ENCODE data around the gene FLNB. TPM values are rescaled to one million over a fixed set of nuclear protein-coding genes. Genes with fewer than 3 reads are reported as not detected.

The FLNB gene
- total RNA-seq, 1 donor from 2014 or later: 32.0 TPM

DNA sequence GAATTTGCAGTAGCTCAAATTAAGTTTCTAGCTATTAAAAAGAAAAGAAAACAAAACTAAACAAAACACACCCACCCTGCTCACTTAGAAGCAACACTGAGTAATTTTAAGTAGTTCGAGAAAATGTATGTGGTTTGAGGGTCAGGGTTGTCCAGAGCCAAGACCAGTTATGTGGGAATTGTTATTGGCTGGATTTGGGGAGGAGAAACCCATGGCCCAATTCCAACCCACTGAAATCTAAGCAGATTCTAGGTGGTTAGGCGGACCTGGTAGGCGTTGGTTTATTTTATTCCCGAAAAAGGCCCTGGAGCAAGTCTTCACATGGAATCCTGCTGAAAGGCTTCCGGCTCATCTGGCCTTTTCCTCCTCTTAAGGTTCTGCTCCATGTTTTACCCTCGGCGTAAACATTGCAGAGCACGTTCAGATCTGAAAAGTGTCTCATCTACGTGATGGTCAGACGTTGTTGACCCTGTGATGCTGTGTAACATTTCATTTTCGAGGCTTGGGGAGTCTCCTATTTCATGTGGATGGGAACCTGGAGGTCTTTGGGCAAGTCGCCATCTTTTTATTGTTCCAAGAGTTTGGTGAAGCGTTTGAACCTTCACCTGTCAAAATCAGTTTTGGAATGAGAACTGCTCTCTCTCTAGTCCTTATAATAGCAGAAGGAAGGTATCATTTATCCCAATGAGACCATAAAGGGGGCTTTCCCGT is 64.0 kb downstream of the FLNB start:
- Histone ChIP-seq H3K4me2 (no peak overlapping the region), H3F3A (ENCODE audit: low read depth) (no peaks in the 10 kb centered on the region), H3K4me3 (no peak overlapping the region), H3K9me3 (ENCODE audit: low read depth) (no peaks in the 10 kb centered on the region), H3K9ac (no peak overlapping the region), H3K27me3 (no peaks in the 10 kb centered on the region), H3K27ac (no peak overlapping the region), H4K20me1 (ENCODE audit: low read depth) (peaks cover 15% of the 10 kb centered on the region), H3K79me2 (ENCODE audit: low read depth) (peaks cover under 1% of the 10 kb centered on the region), H3K4me1 (peaks cover 11% of the 10 kb centered on the region), H2AFZ (replicated peaks) (no peak overlapping the region), H3K36me3 (no peaks in the 10 kb centered on the region)
- Mint-ChIP-seq H3K27ac (no peak overlapping the region), H3K36me3 (no peaks in the 10 kb centered on the region), H3K9me3 (no peaks in the 10 kb centered on the region), H3K4me3 (no peak overlapping the region), H3K27me3 (ENCODE audit: insufficient read depth, low read depth) (peaks cover 3% of the 10 kb centered on the region), H3K4me1 (peaks cover 14% of the 10 kb centered on the region)
- TF ChIP-seq, protein P1, sequence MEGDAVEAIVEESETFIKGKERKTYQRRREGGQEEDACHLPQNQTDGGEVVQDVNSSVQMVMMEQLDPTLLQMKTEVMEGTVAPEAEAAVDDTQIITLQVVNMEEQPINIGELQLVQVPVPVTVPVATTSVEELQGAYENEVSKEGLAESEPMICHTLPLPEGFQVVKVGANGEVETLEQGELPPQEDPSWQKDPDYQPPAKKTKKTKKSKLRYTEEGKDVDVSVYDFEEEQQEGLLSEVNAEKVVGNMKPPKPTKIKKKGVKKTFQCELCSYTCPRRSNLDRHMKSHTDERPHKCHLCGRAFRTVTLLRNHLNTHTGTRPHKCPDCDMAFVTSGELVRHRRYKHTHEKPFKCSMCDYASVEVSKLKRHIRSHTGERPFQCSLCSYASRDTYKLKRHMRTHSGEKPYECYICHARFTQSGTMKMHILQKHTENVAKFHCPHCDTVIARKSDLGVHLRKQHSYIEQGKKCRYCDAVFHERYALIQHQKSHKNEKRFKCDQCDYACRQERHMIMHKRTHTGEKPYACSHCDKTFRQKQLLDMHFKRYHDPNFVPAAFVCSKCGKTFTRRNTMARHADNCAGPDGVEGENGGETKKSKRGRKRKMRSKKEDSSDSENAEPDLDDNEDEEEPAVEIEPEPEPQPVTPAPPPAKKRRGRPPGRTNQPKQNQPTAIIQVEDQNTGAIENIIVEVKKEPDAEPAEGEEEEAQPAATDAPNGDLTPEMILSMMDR (IDR thresholded peaks at IDR 0.05): no peak
- TF ChIP-seq EZH2 (IDR thresholded peaks at IDR 0.05): no peak
- no peak for TF ChIP-seq EZH2phosphoT487 (IDR thresholded peaks at IDR 0.05)
- no peak for DNase-seq (ENCODE audit: low spot score)

DNA sequence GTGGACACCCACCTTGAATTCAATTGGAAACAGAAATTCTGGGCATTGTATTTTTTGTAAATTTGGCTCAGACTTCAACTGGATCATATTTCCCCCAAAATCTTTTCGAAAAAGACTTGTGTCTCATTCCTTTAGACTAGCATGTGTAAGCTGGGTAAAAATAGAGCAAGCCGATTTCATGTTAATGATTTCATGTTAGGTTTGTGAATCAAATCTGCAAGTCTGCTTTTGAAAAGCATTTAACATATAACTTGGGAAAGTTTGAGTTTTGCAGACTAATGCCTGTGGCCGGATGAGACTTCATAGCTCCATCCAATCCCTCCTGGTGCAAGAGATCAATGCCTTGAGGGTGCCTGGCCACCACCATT is 64.5 kb downstream of the FLNB start:
- Histone ChIP-seq H3K4me2 (no peak overlapping the region), H3K9ac (no peak overlapping the region), H3K9me3 (ENCODE audit: low read depth) (no peaks in the 10 kb centered on the region), H3F3A (ENCODE audit: low read depth) (no peaks in the 10 kb centered on the region), H4K20me1 (ENCODE audit: low read depth) (peaks cover 13% of the 10 kb centered on the region), H2AFZ (replicated peaks) (no peak overlapping the region), H3K4me3 (no peak overlapping the region), H3K27ac (no peak overlapping the region), H3K36me3 (no peaks in the 10 kb centered on the region), H3K79me2 (ENCODE audit: low read depth) (no peaks in the 10 kb centered on the region), H3K4me1 (peaks cover 10% of the 10 kb centered on the region), H3K27me3 (no peaks in the 10 kb centered on the region)
- H3K9me3 Mint-ChIP-seq: no peaks in the 10 kb centered on the region
- peaks cover 13% of the 10 kb centered on the region for H3K4me1 Mint-ChIP-seq
- no peak for DNase-seq (ENCODE audit: low spot score)
- H3K27ac Mint-ChIP-seq: no peak overlapping the region
- H3K27me3 Mint-ChIP-seq (ENCODE audit: insufficient read depth, low read depth): peaks cover 2% of the 10 kb centered on the region
- H3K4me3 Mint-ChIP-seq: no peak overlapping the region
- H3K36me3 Mint-ChIP-seq: no peaks in the 10 kb centered on the region
- TF ChIP-seq, protein P1 (IDR thresholded peaks at IDR 0.05): no peak
- TF ChIP-seq EZH2phosphoT487 (IDR thresholded peaks at IDR 0.05) (no peak), EZH2 (IDR thresholded peaks at IDR 0.05) (no peak)

DNA sequence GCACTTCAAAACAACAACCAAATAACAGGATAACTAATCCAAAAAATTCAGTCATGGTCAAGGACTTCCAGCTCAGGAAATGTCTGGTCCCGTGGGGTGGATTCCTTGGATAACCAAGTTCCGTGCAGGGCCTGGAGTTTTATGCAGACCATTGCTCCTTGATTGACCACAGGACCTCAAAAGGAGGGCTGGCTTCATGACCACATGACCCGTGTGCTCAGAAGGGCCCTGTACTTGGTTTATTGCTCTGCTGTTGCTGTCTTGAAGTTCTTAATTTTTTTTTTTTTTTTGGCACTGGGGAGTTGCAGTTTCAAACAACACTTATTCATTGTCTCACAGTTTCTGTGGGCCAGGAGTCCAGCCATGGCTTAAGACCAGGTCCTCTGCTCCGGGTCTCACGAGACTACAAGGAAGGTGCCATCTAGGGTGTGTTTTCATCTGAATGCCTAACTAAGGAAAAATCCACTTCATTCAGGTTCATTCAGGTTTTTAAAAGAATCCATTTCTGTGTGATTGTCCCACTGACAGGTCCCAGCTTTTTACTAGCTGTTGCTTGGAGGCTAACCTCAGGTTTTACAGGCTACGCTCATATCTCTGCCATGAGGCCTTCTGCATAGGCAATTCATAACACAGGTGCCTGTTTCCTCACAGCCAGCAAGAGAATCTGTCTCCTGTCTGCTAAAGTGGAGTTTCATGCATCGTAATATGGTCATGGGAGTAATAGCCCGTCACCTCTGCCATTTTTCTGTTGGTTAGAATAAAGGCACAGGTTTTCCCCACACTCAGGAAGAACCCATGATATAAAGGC is 65.3 kb downstream of the FLNB start:
- H3K36me3 ChIP-seq: no peaks in the 10 kb centered on the region
- DNase-seq (ENCODE audit: low spot score): no peak
- H3K36me3 Mint-ChIP-seq: peaks cover 3% of the 10 kb centered on the region

More for the DNA sequence above, 65.3 kb downstream of the FLNB start:
- no peak overlapping the region for H3K4me3 Mint-ChIP-seq
- Histone ChIP-seq H3F3A (ENCODE audit: low read depth) (no peaks in the 10 kb centered on the region), H3K4me2 (no peak overlapping the region), H3K4me3 (no peak overlapping the region), H3K9ac (no peak overlapping the region), H3K27ac (no peak overlapping the region), H2AFZ (replicated peaks) (no peak overlapping the region), H3K79me2 (ENCODE audit: low read depth) (no peaks in the 10 kb centered on the region), H3K27me3 (no peaks in the 10 kb centered on the region), H3K4me1 (peaks cover 3% of the 10 kb centered on the region), H3K9me3 (ENCODE audit: low read depth) (no peaks in the 10 kb centered on the region), H4K20me1 (ENCODE audit: low read depth) (peaks cover 5% of the 10 kb centered on the region)
- H3K27me3 Mint-ChIP-seq (ENCODE audit: insufficient read depth, low read depth): peaks cover 2% of the 10 kb centered on the region
- peaks cover 5% of the 10 kb centered on the region for H3K4me1 Mint-ChIP-seq
- H3K27ac Mint-ChIP-seq: no peak overlapping the region
- TF ChIP-seq EZH2 (IDR thresholded peaks at IDR 0.05) (no peak), EZH2phosphoT487 (IDR thresholded peaks at IDR 0.05) (no peak)
- TF ChIP-seq, protein P1 (IDR thresholded peaks at IDR 0.05): no peak
- H3K9me3 Mint-ChIP-seq: no peaks in the 10 kb centered on the region
